ENCODE results near the gene IPO13.

Gene IPO13

GRCh38 chr1:43981135-43981491 lies 34.4 kb downstream of the IPO13 start:
- Histone ChIP-seq H3K27me3 (ENCODE audit: control insufficient read depth, insufficient read depth, low read length, poor library complexity, severe bottlenecking) (no peaks in the 10 kb centered on the region), H3K4me1 (ENCODE audit: control insufficient read depth, insufficient read depth, low read length) (peaks cover 20% of the 10 kb centered on the region), H3K4me3 (ENCODE audit: insufficient read depth, low read depth, low read length) (no peak overlapping the region), H3K36me3 (ENCODE audit: control insufficient read depth, insufficient read depth, low read length) (peaks cover 18% of the 10 kb centered on the region), H3K27ac (ENCODE audit: insufficient read depth, low read depth, low read length, poor library complexity, severe bottlenecking) (no peak overlapping the region), H3K9me3 (ENCODE audit: control insufficient read depth, low read length) (no peaks in the 10 kb centered on the region)
- WGBS, 2 experiments, result 91 to 94% methylated on average over 20 of the region's 20 CpGs

- no peak overlapping the region for H3K27ac ChIP-seq (ENCODE audit: insufficient read depth, low read depth, low read length, poor library complexity, severe bottlenecking)
- WGBS, 2 experiments, result 96 to 97% methylated on average over 20 of the region's 20 CpGs
- peaks cover 13% of the 10 kb centered on the region for H3K36me3 ChIP-seq (ENCODE audit: control insufficient read depth, insufficient read depth, low read length)
- H3K9me3 ChIP-seq (ENCODE audit: control insufficient read depth, low read length), result no peaks in the 10 kb centered on the region
- H3K4me1 ChIP-seq (ENCODE audit: control insufficient read depth, insufficient read depth, low read length), result peaks cover 16% of the 10 kb centered on the region
- no peak overlapping the region for H3K4me3 ChIP-seq (ENCODE audit: insufficient read depth, low read depth, low read length)
- no peaks in the 10 kb centered on the region for H3K27me3 ChIP-seq (ENCODE audit: control insufficient read depth, insufficient read depth, low read length, poor library complexity, severe bottlenecking)
These were observed 34.9 kb downstream of the IPO13 start for GRCh38 chr1:43981636-43982035.

- Histone ChIP-seq H3K9me3 (ENCODE audit: control insufficient read depth, low read length) (no peaks in the 10 kb centered on the region), H3K27ac (ENCODE audit: insufficient read depth, low read depth, low read length, poor library complexity, severe bottlenecking) (no peak overlapping the region), H3K27me3 (ENCODE audit: control insufficient read depth, insufficient read depth, low read length, poor library complexity, severe bottlenecking) (no peaks in the 10 kb centered on the region), H3K4me1 (ENCODE audit: control insufficient read depth, insufficient read depth, low read length) (peaks cover 16% of the 10 kb centered on the region), H3K4me3 (ENCODE audit: insufficient read depth, low read depth, low read length) (no peak overlapping the region), H3K36me3 (ENCODE audit: control insufficient read depth, insufficient read depth, low read length) (peaks cover 7% of the 10 kb centered on the region)
- 94 to 97% methylated on average over 8 of the region's 8 CpGs for WGBS, 2 experiments
These were observed 35.5 kb downstream of the IPO13 start for GRCh38 chr1:43982241-43982640.

- Histone ChIP-seq H3K4me1 (ENCODE audit: control insufficient read depth, insufficient read depth, low read length) (peaks cover 16% of the 10 kb centered on the region), H3K4me3 (ENCODE audit: insufficient read depth, low read depth, low read length) (no peak overlapping the region), H3K27ac (ENCODE audit: insufficient read depth, low read depth, low read length, poor library complexity, severe bottlenecking) (no peak overlapping the region), H3K36me3 (ENCODE audit: control insufficient read depth, insufficient read depth, low read length) (peaks cover 1% of the 10 kb centered on the region), H3K9me3 (ENCODE audit: control insufficient read depth, low read length) (no peaks in the 10 kb centered on the region), H3K27me3 (ENCODE audit: control insufficient read depth, insufficient read depth, low read length, poor library complexity, severe bottlenecking) (no peaks in the 10 kb centered on the region)
- 93 to 95% methylated on average over 15 of the region's 15 CpGs for WGBS, 2 experiments
These were observed 36.1 kb downstream of the IPO13 start for GRCh38 chr1:43982808-43983207.

GRCh38 chr1:43983253-43983899 lies 36.6 kb downstream of the IPO13 start:
- no peaks in the 10 kb centered on the region for H3K36me3 ChIP-seq (ENCODE audit: control insufficient read depth, insufficient read depth, low read length)
- no peaks in the 10 kb centered on the region for H3K27me3 ChIP-seq (ENCODE audit: control insufficient read depth, insufficient read depth, low read length, poor library complexity, severe bottlenecking)
- H3K4me1 ChIP-seq (ENCODE audit: control insufficient read depth, insufficient read depth, low read length), result peaks cover 13% of the 10 kb centered on the region
- no peak overlapping the region for H3K4me3 ChIP-seq (ENCODE audit: insufficient read depth, low read depth, low read length)
- H3K9me3 ChIP-seq (ENCODE audit: control insufficient read depth, low read length), result no peaks in the 10 kb centered on the region
- WGBS, 2 experiments, result 87 to 90% methylated on average over 12 of the region's 12 CpGs
- H3K27ac ChIP-seq (ENCODE audit: insufficient read depth, low read depth, low read length, poor library complexity, severe bottlenecking), result no peak overlapping the region

- Histone ChIP-seq H3K27me3 (ENCODE audit: control insufficient read depth, insufficient read depth, low read length, poor library complexity, severe bottlenecking) (no peaks in the 10 kb centered on the region), H3K4me3 (ENCODE audit: insufficient read depth, low read depth, low read length) (no peak overlapping the region), H3K27ac (ENCODE audit: insufficient read depth, low read depth, low read length, poor library complexity, severe bottlenecking) (no peak overlapping the region), H3K4me1 (ENCODE audit: control insufficient read depth, insufficient read depth, low read length) (peaks cover 8% of the 10 kb centered on the region), H3K9me3 (ENCODE audit: control insufficient read depth, low read length) (no peaks in the 10 kb centered on the region), H3K36me3 (ENCODE audit: control insufficient read depth, insufficient read depth, low read length) (no peaks in the 10 kb centered on the region)
- WGBS, 2 experiments, result 96% methylated on average over 16 of the region's 16 CpGs
These were observed 38.1 kb downstream of the IPO13 start for GRCh38 chr1:43984855-43985254.

GRCh38 chr1:43985984-43986595 lies 39.3 kb downstream of the IPO13 start:
- no peak overlapping the region for H3K4me3 ChIP-seq (ENCODE audit: insufficient read depth, low read depth, low read length)

GRCh38 chr1:43986712-43987111 lies 40.0 kb downstream of the IPO13 start:
- H3K36me3 ChIP-seq (ENCODE audit: control insufficient read depth, insufficient read depth, low read length), result no peaks in the 10 kb centered on the region
- H3K4me3 ChIP-seq (ENCODE audit: insufficient read depth, low read depth, low read length), result no peak overlapping the region
- H3K4me1 ChIP-seq (ENCODE audit: control insufficient read depth, insufficient read depth, low read length), result peaks cover 5% of the 10 kb centered on the region
- no peak overlapping the region for H3K27ac ChIP-seq (ENCODE audit: insufficient read depth, low read depth, low read length, poor library complexity, severe bottlenecking)
- no peaks in the 10 kb centered on the region for H3K9me3 ChIP-seq (ENCODE audit: control insufficient read depth, low read length)
- 89 to 90% methylated on average over 6 of the region's 6 CpGs for WGBS, 2 experiments
- no peaks in the 10 kb centered on the region for H3K27me3 ChIP-seq (ENCODE audit: control insufficient read depth, insufficient read depth, low read length, poor library complexity, severe bottlenecking)

More at GRCh38 chr1:43985984-43986595, 39.3 kb downstream of the IPO13 start:
- no peaks in the 10 kb centered on the region for H3K36me3 ChIP-seq (ENCODE audit: control insufficient read depth, insufficient read depth, low read length)
- 95 to 96% methylated on average over 4 of the region's 4 CpGs for whole genome bisulfite sequencing, 2 experiments
- H3K27me3 ChIP-seq (ENCODE audit: control insufficient read depth, insufficient read depth, low read length, poor library complexity, severe bottlenecking), result no peaks in the 10 kb centered on the region
- peaks cover 4% of the 10 kb centered on the region for H3K4me1 ChIP-seq (ENCODE audit: control insufficient read depth, insufficient read depth, low read length)
- H3K9me3 ChIP-seq (ENCODE audit: control insufficient read depth, low read length), result no peaks in the 10 kb centered on the region
- no peak overlapping the region for H3K27ac ChIP-seq (ENCODE audit: insufficient read depth, low read depth, low read length, poor library complexity, severe bottlenecking)

GRCh38 chr1:43987159-43987902 lies 40.6 kb downstream of the IPO13 start:
- H3K36me3 ChIP-seq (ENCODE audit: control insufficient read depth, insufficient read depth, low read length), result no peaks in the 10 kb centered on the region
- no peak overlapping the region for H3K27ac ChIP-seq (ENCODE audit: insufficient read depth, low read depth, low read length, poor library complexity, severe bottlenecking)
- 90% methylated on average over 6 of the region's 6 CpGs for WGBS, 2 experiments
- H3K4me1 ChIP-seq (ENCODE audit: control insufficient read depth, insufficient read depth, low read length), result peaks cover 5% of the 10 kb centered on the region
- no peak overlapping the region for H3K4me3 ChIP-seq (ENCODE audit: insufficient read depth, low read depth, low read length)
- peaks cover 1% of the 10 kb centered on the region for H3K27me3 ChIP-seq (ENCODE audit: control insufficient read depth, insufficient read depth, low read length, poor library complexity, severe bottlenecking)
- H3K9me3 ChIP-seq (ENCODE audit: control insufficient read depth, low read length), result no peaks in the 10 kb centered on the region

Data from ectodermal cell (in vitro differentiated cells).